HG03139 (cell line): ENCODE results near the gene GPC3.
"Not testable (repeated sequence)": the region's sequence is repeated elsewhere in the genome, so short reads cannot be mapped to it uniquely, and the experiment has no call there.

Source experiments
- ATAC-seq: cut with Tn5 transposase; IDR thresholded peaks from one replicate; pipeline ENCODE4 v1.9.1; 2021; ENCODE audit not compliant: unreplicated experiment

GPC3 gene

GRCh38 chrX:133533249-133533648, 452.1 kb downstream of the GPC3 start:
- ATAC-seq, result no peak

GRCh38 chrX:133530960-133531359, 454.4 kb downstream of the GPC3 start:
- no peak for ATAC-seq

GRCh38 chrX:133529578-133529977, 455.8 kb downstream of the GPC3 start:
- ATAC-seq, result no peak

- no peak for ATAC-seq
Measured at GRCh38 chrX:133527825-133528224, 457.6 kb downstream of the GPC3 start.

GRCh38 chrX:133527415-133527814, 458.0 kb downstream of the GPC3 start:
- ATAC-seq, result no peak

GRCh38 chrX:133526773-133527172, 458.6 kb downstream of the GPC3 start:
- not testable (repeated sequence) for ATAC-seq

- ATAC-seq, result no peak
Measured at GRCh38 chrX:133523526-133523925, 461.9 kb downstream of the GPC3 start.

GRCh38 chrX:133523081-133523487, 462.3 kb downstream of the GPC3 start:
- no peak for ATAC-seq

- ATAC-seq, result no peak
Measured at GRCh38 chrX:133516686-133517085, 468.7 kb downstream of the GPC3 start.

GRCh38 chrX:133514486-133514885, 470.9 kb downstream of the GPC3 start:
- ATAC-seq, result no peak

- ATAC-seq, result no peak
Measured at GRCh38 chrX:133513123-133513522, 472.3 kb downstream of the GPC3 start.

GRCh38 chrX:133511041-133511440, 474.4 kb downstream of the GPC3 start:
- ATAC-seq, result no peak

- no peak for ATAC-seq
Measured at GRCh38 chrX:133497356-133497755, 488.0 kb downstream of the GPC3 start.

- ATAC-seq, result no peak
Measured at GRCh38 chrX:133495464-133496391, 489.7 kb downstream of the GPC3 start.

- ATAC-seq, result no peak
Measured at GRCh38 chrX:133493366-133493765, 492.0 kb downstream of the GPC3 start.

GRCh38 chrX:133490955-133491354, 494.4 kb downstream of the GPC3 start:
- ATAC-seq, result no peak
